HCT116 (cell line): Measurements from ENCODE around the gene PNKP. TPM values are rescaled to one million over a fixed set of nuclear protein-coding genes. Genes with fewer than 3 reads are reported as not detected.
A peak's percentile ranks its signal among the peaks of the same experiment; 100 is the strongest.

Source experiments
- ATAC-seq: fragments of 200-7000 bp; cut with Tn5 transposase; 2 replicates; pipeline ENCODE4 v1.9.1; 2020; ENCODE audit warnings: mild to moderate bottlenecking, moderate library complexity
- BruUV-seq: library from RNA; stranded (reverse); fragments of 400-500 nt; replicated peaks from 2 replicates; lab custom pipeline; 2021; lab: Mats Ljungman, UMichigan
- CTCF ChIA-PET: fragments of 300-600 bp; sonication (Branson Sonifier 250); formaldehyde crosslinking; loops from one replicate; lab custom pipeline; 2021; ENCODE audit warnings: antibody characterized with exemption; lab: Charles Lee
- POLR2A ChIA-PET: fragments of 300-600, 350-600 bp; sonication (Branson Sonifier 250); formaldehyde crosslinking; loops from one replicate; lab custom pipeline; 2021; ENCODE audit warnings: antibody characterized with exemption; lab: Charles Lee
- RAD21 ChIA-PET, 2 experiments: fragments of 300-600 bp; sonication (Branson Sonifier 250); formaldehyde crosslinking; loops; one replicate each; lab custom pipeline; 2023; ENCODE audit warnings: low total read pairs in 2 of 2; ENCODE audit not compliant: uncharacterized antibody in 2 of 2, unreplicated experiment in 2 of 2, low non-redundant PET in 1 of 2; lab: Charles Lee
- DNase-seq: peaks from one replicate; pipeline ENCODE4 v3.0.0-alpha.2; 2010; ENCODE audit warnings: low read depth, low spot score
- H2AFZ ChIP-seq: fragments of 200-600 bp; shearing (Covaris generic), sonication (generic); 2 replicates; pipeline ENCODE4 v1.6.1; 2017; ENCODE audit warnings: low read depth, mixed run types, mixed read lengths, antibody characterized with exemption, low read length; ENCODE audit not compliant: poor library complexity, severe bottlenecking
- H3K27ac ChIP-seq: 2 replicates; pipeline ENCODE4 v1.5.1; 2012; ENCODE audit warnings: low read depth, low read length
- H3K27me3 ChIP-seq: fragments of 200-600 bp; sonication (generic); 2 replicates; pipeline ENCODE4 v1.6.1; 2016; ENCODE audit warnings: mixed run types, low read length, mixed read lengths; ENCODE audit not compliant: insufficient read depth
- H3K36me3 ChIP-seq, 2 experiments: fragments of 200-500 bp in 1 of 2; fragments of 200-600 bp in 1 of 2; sonication (Bioruptor generic) in 1 of 2; sonication (generic) in 1 of 2; 2 replicates each; pipeline versions ENCODE4 v1.5.1 to v1.6.1; 2014 to 2016; ENCODE audit warnings: low read length in 2 of 2, inconsistent platforms in 1 of 2, mixed read lengths in 1 of 2, mixed run types in 1 of 2; ENCODE audit not compliant: insufficient read depth in 2 of 2, control insufficient read depth in 1 of 2
- H3K4me1 ChIP-seq, 2 experiments: fragments of 200-600 bp in 1 of 2; sonication (generic) in 1 of 2; 2 replicates each; pipeline versions ENCODE4 v1.5.1 to v1.6.1; 2012 to 2017; ENCODE audit warnings: low read length in 2 of 2, inconsistent platforms in 1 of 2, mild to moderate bottlenecking in 1 of 2, mixed read lengths in 1 of 2, mixed run types in 1 of 2, moderate library complexity in 1 of 2; ENCODE audit not compliant: insufficient read depth in 2 of 2, control insufficient read depth in 1 of 2
- H3K4me2 ChIP-seq: fragments of 200-600 bp; sonication (generic); 2 replicates; pipeline ENCODE4 v1.6.1; 2017; ENCODE audit warnings: mixed run types, low read length, mixed read lengths
- H3K4me3 ChIP-seq, 2 experiments: fragments of 200-600 bp in 1 of 2; sonication (generic) in 1 of 2; replicated peaks in 1 of 2; 2 replicates each; pipeline ENCODE4 v1.5.1; 2011 to 2016; ENCODE audit warnings: low read length in 2 of 2, control low read depth in 1 of 2, low read depth in 1 of 2, mild to moderate bottlenecking in 1 of 2, mixed read lengths in 1 of 2, mixed run types in 1 of 2
- H3K79me2 ChIP-seq: fragments of 200-600 bp; sonication (generic); 2 replicates; pipeline ENCODE4 v1.6.1; 2017; ENCODE audit warnings: mild to moderate bottlenecking, mixed run types, low read length, moderate library complexity, mixed read lengths; ENCODE audit not compliant: insufficient read depth
- H3K9ac ChIP-seq: fragments of 200-600 bp; sonication (generic); 2 replicates; pipeline ENCODE4 v1.6.1; 2016; ENCODE audit warnings: low read length, mixed read lengths
- H3K9me2 ChIP-seq: fragments of 200-600 bp; sonication (generic), shearing (Covaris generic); 2 replicates; pipeline ENCODE4 v1.6.1; 2017; ENCODE audit warnings: mixed run types, mild to moderate bottlenecking, moderate library complexity; ENCODE audit not compliant: insufficient read depth
- H3K9me3 ChIP-seq, 2 experiments: fragments of 200-500 bp in 1 of 2; fragments of 200-600 bp in 1 of 2; sonication (Bioruptor generic) in 1 of 2; sonication (generic) in 1 of 2; 2 replicates each; pipeline ENCODE4 v1.6.1; 2014 to 2017; ENCODE audit warnings: low read length in 2 of 2, mixed read lengths in 2 of 2, inconsistent platforms in 1 of 2, low read depth in 1 of 2, mild to moderate bottlenecking in 1 of 2, mixed run types in 1 of 2, moderate library complexity in 1 of 2; ENCODE audit not compliant: control insufficient read depth in 1 of 2, insufficient read depth in 1 of 2
- H4K20me1 ChIP-seq: fragments of 200-600 bp; sonication (generic), shearing (Covaris generic); 2 replicates; pipeline ENCODE4 v1.6.1; 2017; ENCODE audit warnings: mixed run types, mild to moderate bottlenecking, moderate library complexity; ENCODE audit not compliant: insufficient read depth
- ELF1 ChIP-seq: IDR thresholded peaks from 2 replicates; pipeline ENCODE4 v1.6.1; 2012; ENCODE audit warnings: low read depth, borderline replicate concordance
- MAX ChIP-seq: IDR thresholded peaks from 2 replicates; pipeline ENCODE4 v1.6.1; 2012
- POLR2A ChIP-seq: IDR thresholded peaks from 2 replicates; pipeline ENCODE4 v1.7.0; 2011; ENCODE audit warnings: borderline replicate concordance; ENCODE audit not compliant: insufficient read depth, insufficient read length; ENCODE audit errors: extremely low read depth
- POLR2AphosphoS5 ChIP-seq: IDR thresholded peaks from 2 replicates; pipeline ENCODE4 v1.6.1; 2011; ENCODE audit warnings: mild to moderate bottlenecking, low read depth, low read length, moderate library complexity
- SIN3A ChIP-seq: IDR thresholded peaks from 2 replicates; pipeline ENCODE4 v1.6.1; 2012; ENCODE audit warnings: low read depth
- intact Hi-C: fragments of 100-400 bp; cut with micrococcal nuclease; formaldehyde crosslinking; loops from 2 replicates; pipeline ENCODE4 v1.10.0; 2022
- total RNA-seq: library from RNA; stranded (reverse); gene quantifications from one replicate; pipeline ENCODE4 v1.2.1, GENCODE V29; 2021; ENCODE audit not compliant: unreplicated experiment

Gene PNKP
- total RNA-seq, 1 experiment from 2014 or later, result 129 TPM

DNA sequence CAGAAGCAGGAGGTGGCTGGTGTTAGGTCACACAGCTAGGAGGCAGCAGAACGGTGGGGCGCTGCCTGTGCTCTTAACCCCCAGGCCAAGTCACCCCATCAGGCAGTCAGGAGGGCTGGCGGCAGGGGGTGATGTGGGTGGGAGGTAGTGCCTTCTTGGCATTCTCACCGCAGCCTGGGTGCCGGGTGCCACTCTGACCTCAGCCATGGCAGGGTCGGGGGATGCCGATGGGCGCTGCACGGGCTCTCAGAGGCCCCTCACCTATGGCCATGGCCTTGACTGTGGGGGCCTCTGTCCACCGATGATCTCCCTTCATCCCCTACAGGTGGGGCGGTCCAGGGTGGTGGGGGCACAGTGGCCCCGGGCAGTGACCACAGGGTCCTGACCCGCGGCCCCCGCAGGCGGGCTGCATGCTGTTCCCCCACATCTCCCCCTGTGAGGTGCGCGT, 10.8 kb downstream of the PNKP start:
- peak; percentile 9 for ATAC-seq
- ChIA-PET POLR2A (no interaction called here), RAD21 (no interaction called here), CTCF (no interaction called here)
- DNase-seq, result no peak
- H3K9me3 ChIP-seq, result no peaks in the 10 kb centered on the region
- no peak overlapping the region for H3K4me2 ChIP-seq
- H3K36me3 ChIP-seq, result peaks cover 11 to 25% of the 10 kb centered on the region in 2 experiments; a peak in 3 of 4 replicates
- no peaks in the 10 kb centered on the region for H3K9me2 ChIP-seq
- H3K27ac ChIP-seq, result no peak overlapping the region
- intact Hi-C loops, result no loop called here
- BruUV-seq, result no TSS peak
- peaks cover 9 to 39% of the 10 kb centered on the region in 2 experiments for H3K4me1 ChIP-seq
- no peaks in the 10 kb centered on the region for H3K27me3 ChIP-seq
- H2AFZ ChIP-seq, result no peak overlapping the region
- no peak overlapping the region for H3K4me3 ChIP-seq
- H4K20me1 ChIP-seq, result no peaks in the 10 kb centered on the region
- peaks cover 44% of the 10 kb centered on the region for H3K79me2 ChIP-seq
- no peak for TF ChIP-seq ELF1
- peak; percentile 22 for TF ChIP-seq POLR2AphosphoS5
- no peak overlapping the region for H3K9ac ChIP-seq

DNA sequence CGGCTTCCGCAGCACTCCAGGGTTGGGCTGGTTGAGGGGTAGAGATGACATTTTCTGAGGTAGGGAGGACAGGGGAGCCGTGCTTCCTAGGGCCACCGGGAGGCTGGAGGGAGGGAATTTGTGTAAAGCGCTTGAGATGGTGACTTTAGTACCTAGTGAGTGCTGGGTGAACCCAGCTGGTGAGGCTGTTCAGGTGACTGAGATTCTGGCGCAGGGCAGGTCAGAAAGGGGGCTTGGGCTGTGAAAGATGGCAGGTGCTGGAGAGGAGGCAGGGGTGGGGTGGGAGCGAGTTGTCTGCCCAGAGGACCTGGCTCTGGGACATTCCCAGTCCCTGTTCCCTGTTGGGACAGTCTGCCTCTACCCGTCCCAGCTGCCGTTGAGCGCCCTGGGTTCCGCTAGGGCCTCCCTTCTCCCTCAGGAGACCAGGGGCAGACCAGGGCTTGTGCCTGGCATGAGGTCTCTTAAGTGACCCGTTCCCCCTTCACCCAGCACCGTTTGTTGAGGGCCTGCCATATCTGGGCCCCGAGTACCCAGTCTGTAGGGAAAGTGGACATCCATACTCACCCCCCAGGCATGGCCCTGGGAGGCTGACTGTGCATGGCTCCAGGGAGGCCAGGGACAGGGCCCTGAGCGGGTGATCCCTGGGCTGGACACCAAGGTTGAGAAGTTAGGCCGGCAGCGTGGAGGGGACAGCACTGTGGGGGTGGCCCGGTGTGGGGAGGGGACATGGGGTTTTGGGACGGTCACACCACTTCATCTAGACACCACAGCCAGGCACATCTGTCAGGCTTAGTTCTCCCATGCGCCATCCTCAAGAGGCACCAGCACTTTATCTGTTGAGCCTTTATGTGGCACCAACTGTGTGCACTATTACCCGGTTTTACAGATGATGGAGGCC, 11.5 kb downstream of the PNKP start:
- H3K27me3 ChIP-seq, result no peaks in the 10 kb centered on the region
- POLR2A ChIA-PET, result interaction anchor here (1.7 kb wide), 1 partner anchor 9 kb away, joined by 6 read pairs; no protein-coding TSS in a partner anchor
- no peak overlapping the region for H3K4me3 ChIP-seq
- ATAC-seq, result peak; percentile 8
- no peaks in the 10 kb centered on the region for H3K9me3 ChIP-seq
- 0 out of 2 replicates have a peak, but pooled peaks have one; percentile 24 for TF ChIP-seq SIN3A
- TF ChIP-seq POLR2A, result peak; percentile 21
- no peak for TF ChIP-seq MAX
- no TSS peak for BruUV-seq
- peaks cover 44% of the 10 kb centered on the region for H3K79me2 ChIP-seq
- H3K27ac ChIP-seq, result peak overlapping the region; percentile 48
- CTCF ChIA-PET, result no interaction called here
- peaks cover 9 to 35% of the 10 kb centered on the region in 2 experiments for H3K4me1 ChIP-seq
- H3K9me2 ChIP-seq, result no peaks in the 10 kb centered on the region
- intact Hi-C loops, result no loop called here
- no peak overlapping the region for H3K4me2 ChIP-seq
- no peak for DNase-seq
- H3K36me3 ChIP-seq, result peaks cover 6 to 20% of the 10 kb centered on the region in 2 experiments; a peak in 3 of 4 replicates
- H2AFZ ChIP-seq, result no peak overlapping the region
- RAD21 ChIA-PET, result no interaction called here
- no peak overlapping the region for H3K9ac ChIP-seq
- no peaks in the 10 kb centered on the region for H4K20me1 ChIP-seq
